Glomerular visceral epithelial cell (primary cell): ENCODE results near the gene CD300LD.
"Not testable (repeated sequence)": the region's sequence is repeated elsewhere in the genome, so short reads cannot be mapped to it uniquely, and the experiment has no call there.

Experiments used
- DNase-seq: peaks from one replicate; pipeline ENCODE4 v3.0.0-alpha.2; 2016; ENCODE audit errors: extremely low spot score

Gene CD300LD

GRCh38 chr17:74571621-74572270, 20.3 kb downstream of the CD300LD start:
- no peak for DNase-seq

DNA sequence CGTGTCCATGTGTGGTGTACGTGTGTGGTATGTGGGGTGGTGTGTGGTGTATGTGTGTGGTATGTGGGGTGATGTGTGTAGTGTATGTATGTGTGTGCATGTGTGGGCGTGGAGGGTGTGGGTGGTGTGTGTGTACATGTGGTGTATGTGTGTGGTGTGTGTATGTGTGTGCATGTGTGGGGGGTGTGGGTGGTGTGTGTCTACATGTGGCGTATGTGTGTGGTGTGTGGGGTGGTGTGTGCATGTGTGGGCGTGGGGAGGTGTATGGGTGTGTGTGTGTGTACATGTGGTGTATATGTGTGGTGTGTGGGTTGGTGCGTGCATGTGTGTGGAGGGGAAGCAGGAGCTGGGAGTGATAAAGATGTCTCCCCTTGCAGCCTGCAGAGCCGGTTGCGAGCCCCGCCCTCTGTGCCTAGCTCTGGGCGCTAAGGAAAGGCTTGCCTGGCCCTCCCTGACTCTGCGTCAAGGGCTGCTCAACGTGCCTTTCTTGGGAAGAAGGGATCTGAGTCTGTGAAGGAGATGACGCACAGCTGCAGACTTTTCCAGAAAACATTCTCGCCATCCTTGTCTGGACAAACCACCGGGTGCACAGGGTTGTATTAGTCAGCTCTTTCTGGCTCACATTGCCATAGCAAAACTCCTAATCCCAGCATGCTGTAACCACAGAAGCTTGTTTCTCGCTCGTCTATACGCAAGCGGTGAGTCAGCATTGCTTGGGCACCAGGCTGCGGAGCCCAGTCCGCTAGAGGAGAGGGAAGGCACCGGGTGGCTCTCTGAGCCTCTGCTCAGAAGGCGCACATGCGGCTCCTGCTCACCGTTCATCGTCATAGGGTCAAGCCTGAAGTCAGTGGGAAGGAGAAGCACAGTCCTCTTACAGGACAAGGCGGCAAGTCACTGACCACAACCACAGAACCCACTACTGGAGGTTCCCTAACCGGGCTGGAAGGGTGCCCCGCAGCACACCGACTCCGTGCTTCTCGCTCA, 22.8 kb downstream of the CD300LD start:
- DNase-seq: peak; percentile 97

GRCh38 chr17:74568106-74568873, 23.8 kb downstream of the CD300LD start:
- DNase-seq: no peak

DNA sequence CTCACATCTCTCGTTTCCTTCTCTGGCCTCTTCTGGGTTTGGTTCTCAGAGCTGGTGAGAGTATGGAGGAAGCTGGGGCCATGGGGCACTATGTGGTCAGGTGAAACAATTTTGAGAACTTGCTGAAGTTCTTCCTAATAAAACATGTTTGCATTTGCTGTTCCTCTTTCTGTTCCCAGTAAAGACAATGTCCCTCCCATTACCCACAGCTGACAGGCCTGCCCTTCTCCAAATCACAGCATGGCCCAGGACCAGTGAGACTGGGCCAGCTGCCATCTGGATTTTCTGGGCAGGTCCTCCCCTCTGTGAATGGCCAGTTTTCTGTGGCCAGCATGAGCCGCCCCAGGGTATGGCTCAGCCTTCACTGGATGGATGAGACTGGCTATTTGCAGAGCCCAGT, 24.7 kb downstream of the CD300LD start, which contains the start of gene CD300H:
CD300H (minus strand) TSS at position 113 of the 400 bp plus-strand sequence.
- no peak for DNase-seq

- peak; percentile 41 for DNase-seq
Measured at GRCh38 chr17:74566132-74566753, 25.8 kb downstream of the CD300LD start.

DNA sequence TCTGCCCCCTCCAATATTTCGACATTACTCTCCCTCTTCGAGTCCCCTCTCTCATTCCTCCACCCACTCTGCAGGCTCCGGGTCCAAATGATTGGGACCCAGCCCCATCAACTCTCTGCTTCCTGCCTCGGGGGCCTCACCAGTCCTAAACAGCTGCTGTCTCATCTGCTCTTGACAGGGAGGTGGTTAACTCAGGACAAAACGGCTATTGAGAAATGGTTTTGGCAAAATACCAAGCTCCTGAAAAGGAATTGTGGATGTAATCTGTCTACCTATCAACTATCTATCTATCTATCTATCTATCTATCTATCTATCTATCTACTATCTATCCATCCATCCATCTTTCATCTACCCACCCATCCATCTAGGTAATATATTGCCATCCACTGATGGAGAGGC, 27.0 kb downstream of the CD300LD start:
- DNase-seq: no peak

- no peak for DNase-seq
Measured at GRCh38 chr17:74563358-74563757, 28.7 kb downstream of the CD300LD start.

GRCh38 chr17:74561586-74561985, 30.5 kb downstream of the CD300LD start:
- no peak for DNase-seq

- DNase-seq: no peak
Measured at GRCh38 chr17:74558882-74559519, 33.1 kb downstream of the CD300LD start.

GRCh38 chr17:74558402-74558801, 33.7 kb downstream of the CD300LD start:
- DNase-seq: not testable (repeated sequence)

DNA sequence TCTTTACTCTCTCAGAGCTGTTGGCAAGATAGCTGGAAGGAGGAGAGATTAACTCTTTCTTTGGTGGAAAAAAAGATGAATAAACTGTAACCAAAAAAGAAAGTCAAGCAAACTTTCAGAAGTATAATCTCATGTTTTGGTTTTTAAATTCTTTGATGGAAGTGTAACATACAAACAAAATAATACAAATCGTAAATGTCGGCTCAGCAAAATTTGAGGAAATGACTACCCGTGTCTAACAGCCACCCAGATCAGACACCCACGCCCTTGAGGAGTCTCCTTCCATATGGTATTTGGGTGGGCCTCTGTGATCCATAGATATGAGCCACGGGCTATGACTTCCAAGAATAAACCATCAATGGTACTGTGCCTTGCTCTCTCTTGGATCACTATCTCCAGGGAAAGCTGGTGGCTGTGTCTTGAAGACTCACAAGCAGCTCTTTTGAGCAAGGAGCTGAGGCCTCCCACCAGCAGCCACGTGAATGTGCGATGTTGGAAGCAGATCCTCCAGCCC, 36.6 kb downstream of the CD300LD start:
- DNase-seq: no peak

GRCh38 chr17:74554909-74555308, 37.2 kb downstream of the CD300LD start:
- no peak for DNase-seq

GRCh38 chr17:74552037-74552436, 40.0 kb downstream of the CD300LD start:
- DNase-seq: peak; percentile 28

GRCh38 chr17:74550602-74551001, 41.5 kb downstream of the CD300LD start:
- DNase-seq: no peak

- DNase-seq: no peak
Measured at GRCh38 chr17:74549343-74549742, 42.7 kb downstream of the CD300LD start.

DNA sequence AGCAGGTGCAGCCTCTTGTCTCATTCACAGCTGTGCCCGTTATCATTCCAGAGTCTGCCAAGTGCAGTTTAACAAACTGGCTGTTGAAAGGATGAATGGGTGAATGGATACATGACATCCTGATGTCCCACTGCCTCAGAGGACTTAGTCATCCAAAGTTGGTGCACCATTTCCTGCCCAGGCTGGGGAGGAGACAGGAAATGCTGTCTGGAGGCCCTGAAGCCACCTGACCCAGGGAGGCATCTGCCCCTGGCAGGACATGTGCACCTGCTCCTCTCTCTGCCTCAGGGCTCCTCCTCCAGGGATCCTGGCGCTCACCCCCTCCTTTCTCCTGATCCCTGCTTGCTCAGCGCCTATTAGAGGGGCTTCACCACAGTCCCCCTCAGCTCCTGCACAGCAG, 44.3 kb downstream of the CD300LD start:
- peak; percentile 27 for DNase-seq

DNA sequence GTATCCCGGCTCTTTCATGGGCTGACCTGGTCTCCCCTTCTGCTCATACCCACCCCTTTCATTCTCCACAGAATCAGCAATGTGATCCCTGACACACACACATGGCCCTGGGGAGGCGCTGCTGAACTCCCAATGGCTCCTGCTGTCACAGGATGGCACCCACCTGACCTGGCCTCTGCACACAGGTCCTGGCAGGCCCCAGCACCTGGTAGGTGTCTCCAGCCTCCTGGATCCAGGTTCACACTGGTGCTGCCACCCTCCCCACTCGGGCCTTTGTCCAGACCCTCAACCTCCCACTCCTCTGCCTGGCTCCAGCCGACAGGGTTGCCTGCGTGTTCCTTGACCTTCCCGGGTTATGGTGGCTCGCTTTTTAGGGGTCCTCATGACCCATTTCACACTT, 44.8 kb downstream of the CD300LD start:
- DNase-seq: no peak

DNA sequence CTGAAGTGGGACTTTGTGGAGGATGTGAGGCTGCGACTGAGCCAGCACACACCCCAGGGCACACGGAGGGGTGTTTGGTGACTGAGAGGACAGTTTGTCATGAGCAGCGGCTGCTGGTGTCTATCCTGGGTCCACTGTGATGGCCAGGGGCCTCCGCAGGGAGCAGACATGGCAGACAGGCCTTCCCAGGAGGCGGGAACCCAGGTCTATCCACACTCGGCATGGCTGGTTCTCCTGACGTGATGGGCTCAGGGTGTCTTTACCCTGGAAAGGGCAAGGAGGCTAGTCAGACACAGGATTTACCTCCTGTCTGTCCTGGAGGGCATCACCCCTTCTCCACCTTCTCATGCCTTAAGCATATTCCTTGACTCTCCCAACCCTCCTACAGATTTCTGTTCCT, 45.5 kb downstream of the CD300LD start:
- no peak for DNase-seq

- no peak for DNase-seq
Measured at GRCh38 chr17:74545843-74546230, 46.2 kb downstream of the CD300LD start, which contains the start of gene CD300C. CD300C (minus strand) TSS chr17:74546115; CDS start chr17:74545782, 333 bp downstream.

DNA sequence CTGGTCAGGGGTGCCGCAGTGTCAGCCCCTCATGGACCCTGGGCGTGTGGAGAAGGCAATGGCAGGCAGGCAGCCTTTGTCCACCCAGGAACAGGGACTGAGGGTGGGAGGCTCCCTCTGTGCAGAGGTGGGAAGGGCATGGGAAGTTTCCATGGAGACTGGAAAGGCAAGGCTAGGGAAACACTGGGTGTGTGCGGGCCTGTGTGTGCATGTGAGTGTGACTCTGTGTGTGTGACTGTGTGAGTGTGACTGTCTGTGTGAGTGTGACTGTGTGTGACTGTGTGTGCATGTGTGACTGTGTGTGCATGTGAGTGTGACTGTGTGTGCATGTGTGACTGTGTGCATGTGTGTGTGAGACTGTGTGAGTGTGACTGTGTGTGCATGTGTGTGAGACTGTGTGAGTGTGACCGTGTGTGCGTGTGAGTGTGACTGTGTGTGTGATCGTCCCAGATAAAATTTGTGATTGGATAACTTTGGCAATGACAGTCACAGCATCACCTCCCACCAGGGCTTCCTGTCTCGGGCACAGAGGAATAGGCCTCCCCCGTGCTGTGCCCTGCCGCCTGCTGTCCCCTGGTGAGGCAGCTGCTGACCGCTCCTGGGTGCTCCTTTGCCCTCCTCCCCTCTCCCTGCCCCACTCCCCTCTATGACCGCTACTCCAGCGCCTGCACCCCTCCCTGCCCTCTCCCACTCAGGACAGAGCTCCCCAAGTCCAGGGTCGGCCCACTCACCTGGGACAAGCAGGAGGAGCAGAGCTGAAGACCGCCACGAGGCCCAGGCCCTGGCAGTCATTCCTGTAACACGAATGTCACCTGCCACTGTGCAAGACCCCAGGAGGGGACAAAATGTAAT, 46.9 kb downstream of the CD300LD start:
- no peak for DNase-seq
